Stimulated activated CD8-positive, alpha-beta memory T cell treated with anti-CD3 and anti-CD28 coated beads, Interleukin-4, amount 100 ng/mL, for 4 hours (primary cell): ENCODE data around the gene PDE4A.
A peak's percentile ranks its signal among the peaks of the same experiment; 100 is the strongest.
"Not testable (repeated sequence)": the region's sequence is repeated elsewhere in the genome, so short reads cannot be mapped to it uniquely, and the experiment has no call there.

ENCODE experiments used
- DNase-seq, 2 donors: peaks; one replicate each; pipeline ENCODE4 v3.0.0-alpha.2; 2020; ENCODE audit warnings: low read depth in 2 of 2, low spot score in 1 of 2

The PDE4A gene

DNA sequence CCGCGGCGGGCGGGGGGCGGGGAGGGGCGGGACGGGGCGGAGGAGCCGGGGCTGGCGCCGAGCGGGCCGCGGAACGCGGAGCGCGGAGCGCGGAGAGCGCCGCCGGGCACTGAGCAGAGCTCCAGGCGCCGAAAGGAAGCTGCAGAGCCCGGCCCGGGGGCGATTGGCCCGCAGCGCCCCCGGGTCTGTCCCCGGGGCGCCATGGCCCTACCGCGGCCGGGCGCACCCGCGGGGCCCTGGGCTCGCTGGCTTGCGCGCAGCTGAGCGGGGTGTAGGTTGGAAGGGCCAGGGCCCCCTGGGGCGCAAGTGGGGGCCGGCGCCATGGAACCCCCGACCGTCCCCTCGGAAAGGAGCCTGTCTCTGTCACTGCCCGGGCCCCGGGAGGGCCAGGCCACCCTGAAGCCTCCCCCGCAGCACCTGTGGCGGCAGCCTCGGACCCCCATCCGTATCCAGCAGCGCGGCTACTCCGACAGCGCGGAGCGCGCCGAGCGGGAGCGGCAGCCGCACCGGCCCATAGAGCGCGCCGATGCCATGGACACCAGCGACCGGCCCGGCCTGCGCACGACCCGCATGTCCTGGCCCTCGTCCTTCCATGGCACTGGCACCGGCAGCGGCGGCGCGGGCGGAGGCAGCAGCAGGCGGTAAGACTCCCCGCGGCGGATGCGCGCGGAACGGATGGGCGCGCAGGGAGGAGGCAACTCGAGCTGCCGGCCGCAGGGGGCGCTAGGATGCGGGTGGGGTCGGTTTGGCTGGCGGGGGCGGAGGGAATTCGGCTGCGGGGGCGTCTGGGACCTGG is at the start of gene PDE4A:
PDE4A (plus strand) TSS at position 95 of the 796 bp plus-strand sequence; CDS start at position 322, 227 bp downstream.
- DNase-seq: no peak

DNA sequence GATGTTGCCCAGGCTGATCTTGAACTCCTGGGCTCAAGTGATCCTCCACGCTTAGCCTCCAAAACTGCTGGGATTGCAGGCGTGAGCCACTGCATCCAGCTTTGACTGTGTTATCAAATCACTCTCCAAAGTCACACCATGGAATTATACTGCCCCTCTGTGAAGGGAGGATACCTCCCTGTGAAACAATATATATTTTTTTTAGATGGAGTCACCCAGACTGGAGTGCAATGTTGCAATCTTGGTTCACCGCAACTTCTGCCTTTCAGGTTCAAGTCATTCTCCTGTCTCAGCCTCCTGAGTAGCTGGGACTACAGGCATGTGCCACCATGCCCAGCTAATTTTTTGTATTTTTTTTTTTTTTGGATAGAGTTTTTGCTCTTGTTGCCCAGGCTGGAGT is 47.6 kb upstream of the PDE4A start:
- no peak for DNase-seq

DNA sequence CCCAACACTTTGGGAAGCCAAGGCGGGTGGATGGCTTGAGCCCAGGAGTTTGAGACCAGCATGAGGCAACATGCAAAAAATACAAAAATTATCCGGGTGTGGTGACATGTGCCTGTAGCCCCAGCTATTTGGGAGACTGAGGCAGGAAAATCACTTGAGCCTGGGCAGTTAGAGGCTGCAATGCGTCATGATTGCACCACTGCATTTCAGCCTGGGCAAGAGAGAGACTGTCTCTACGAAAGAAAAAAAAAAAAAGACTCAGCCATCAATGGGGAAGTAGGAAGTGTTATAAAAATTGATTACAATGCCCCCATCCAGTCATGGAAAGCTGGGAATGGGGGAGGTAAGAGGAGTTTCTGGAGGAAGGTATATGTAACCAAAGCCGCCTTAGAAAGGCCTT is 45.4 kb upstream of the PDE4A start:
- DNase-seq: no peak

DNA sequence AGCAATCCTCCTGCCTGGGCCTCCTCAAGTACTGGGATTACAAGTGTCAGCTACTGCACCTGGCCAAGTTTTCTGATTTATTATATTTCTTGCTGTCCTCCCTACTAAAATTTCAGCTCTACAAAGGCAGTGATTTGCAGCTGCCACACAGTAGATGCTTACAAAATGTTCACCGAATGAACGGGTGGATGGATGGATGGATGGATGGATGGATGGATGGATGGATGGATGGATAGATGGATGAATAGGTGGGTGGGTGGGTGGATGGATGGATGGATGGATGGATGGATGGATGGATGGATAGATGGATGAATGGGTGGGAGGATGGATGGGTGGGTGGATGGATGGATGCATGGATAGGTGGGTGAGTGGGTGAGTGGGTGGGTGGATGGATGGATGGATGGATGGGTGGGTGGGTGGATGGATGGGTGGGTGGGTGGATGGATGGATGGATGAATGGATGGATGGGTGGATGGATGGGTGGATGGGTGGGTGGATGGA is 43.1 kb upstream of the PDE4A start:
- not testable (repeated sequence) for DNase-seq

DNA sequence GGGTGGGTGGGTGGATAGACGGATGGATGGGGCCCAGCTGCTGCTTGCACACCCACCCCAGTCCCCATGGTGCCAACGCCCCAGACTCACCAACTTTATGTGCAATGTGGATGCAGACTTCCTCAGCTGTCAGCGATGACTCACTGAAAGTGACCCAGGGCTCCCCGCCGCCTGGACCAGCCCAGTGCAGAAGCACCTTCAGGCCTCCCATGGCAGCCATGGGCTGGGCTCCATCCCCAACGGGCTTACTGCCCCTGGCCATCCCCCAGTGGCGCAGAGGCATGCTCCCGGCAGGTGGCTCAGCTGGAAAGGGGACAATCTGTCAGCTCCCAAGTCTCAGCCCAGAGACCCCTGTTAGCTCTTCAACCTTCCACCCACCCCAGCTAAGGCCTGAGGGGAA is 42.2 kb upstream of the PDE4A start:
- no peak for DNase-seq

DNA sequence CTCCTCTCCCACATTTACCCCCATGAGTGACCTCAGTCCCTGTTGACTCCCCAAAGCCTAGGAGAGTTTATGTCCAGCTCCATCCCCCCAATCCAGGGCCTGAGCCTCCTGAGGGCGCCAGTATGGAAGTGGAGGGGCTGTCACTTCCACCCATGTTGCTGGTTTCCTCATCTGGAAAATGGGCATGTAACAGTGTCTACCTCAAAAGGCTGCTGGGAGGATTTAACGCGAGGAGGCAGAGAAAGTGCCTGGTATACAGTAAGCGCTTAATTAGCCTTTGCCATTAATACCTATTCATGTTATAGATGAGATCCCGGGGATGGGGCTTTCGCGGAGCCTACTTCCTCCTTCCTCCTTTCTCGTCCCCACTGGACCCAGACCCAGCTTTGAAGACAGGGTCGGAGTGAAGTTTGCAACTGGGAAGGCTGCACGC is 40.4 kb upstream of the PDE4A start:
- DNase-seq: no peak

DNA sequence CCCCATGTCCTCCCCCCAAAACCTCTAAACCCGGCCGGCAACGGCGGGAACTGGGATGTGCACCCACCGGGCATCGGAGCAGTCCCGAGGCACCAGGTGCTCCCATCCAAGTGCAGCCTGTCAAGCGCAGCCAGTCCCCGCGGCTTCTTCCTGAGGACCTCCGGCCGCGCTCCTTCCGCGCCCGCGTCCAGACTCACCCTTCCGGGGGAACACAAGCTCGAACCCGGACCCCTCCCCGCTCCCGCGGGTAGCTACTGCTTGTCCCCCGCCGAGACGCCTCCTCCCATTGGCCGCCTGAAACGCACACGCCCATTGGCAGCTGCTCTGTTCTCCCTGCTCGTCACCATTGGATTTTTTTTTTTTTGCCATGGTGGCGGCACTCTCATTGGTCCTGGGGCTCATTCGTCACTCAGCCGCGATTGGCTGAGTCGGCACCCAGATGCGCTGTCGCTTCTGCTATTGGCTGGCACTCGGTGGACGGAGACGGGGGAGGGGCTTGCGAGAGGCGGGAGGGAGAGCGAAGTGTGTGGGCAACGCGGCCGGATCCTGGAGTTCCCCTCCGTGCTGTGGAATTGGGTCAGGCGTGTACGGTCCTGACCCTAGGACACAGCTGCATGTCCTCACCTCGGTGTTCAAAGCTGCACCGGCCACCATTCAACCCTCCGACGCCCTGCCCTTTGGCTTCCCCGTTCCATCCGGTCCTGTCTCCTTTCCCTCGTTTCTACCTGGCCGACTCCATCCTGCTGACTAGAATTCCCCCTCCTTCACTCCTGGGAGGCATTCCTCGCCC is 39.8 kb upstream of the PDE4A start, which contains the start of gene TYK2:
TYK2 (minus strand) TSS at position 260 of the 790 bp plus-strand sequence. CDS start 2,166 bp downstream, outside the sequence.
- peak; percentile 80 to 91 for DNase-seq

DNA sequence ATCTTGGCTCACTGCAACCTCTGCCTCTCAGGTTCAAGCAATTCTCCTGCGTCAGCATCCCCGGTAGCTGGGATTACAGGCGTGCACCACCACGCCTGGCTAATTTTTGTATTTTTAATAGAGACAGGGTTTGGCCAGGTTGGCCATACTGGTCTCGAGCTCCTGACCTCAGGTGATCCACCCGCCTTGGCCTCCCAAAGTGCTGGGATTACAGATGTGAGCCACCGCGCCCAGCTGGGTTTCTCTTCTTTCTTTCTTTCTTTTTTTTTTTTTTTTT is 37.2 kb upstream of the PDE4A start:
- DNase-seq: not testable (repeated sequence)

DNA sequence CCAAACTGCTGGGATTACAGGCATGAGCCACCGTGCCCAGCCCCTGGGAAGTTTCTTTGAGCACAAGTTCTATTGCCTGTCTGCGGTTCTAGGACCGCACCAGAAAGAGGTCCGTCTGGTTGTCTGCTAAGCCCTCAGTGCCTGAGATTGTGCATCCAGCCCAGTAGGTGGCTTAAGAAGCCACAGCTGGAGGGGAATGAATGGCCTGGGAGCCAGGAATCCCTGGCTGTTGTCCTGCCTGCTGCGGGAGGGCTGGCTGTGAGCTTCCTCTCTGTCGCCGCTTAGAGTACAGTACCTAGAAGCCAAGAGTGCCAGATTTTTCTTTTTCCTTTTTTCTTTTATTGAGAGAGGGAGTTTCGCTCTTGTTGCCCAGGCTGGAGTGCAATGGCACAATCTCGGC is 35.8 kb upstream of the PDE4A start:
- DNase-seq: no peak

DNA sequence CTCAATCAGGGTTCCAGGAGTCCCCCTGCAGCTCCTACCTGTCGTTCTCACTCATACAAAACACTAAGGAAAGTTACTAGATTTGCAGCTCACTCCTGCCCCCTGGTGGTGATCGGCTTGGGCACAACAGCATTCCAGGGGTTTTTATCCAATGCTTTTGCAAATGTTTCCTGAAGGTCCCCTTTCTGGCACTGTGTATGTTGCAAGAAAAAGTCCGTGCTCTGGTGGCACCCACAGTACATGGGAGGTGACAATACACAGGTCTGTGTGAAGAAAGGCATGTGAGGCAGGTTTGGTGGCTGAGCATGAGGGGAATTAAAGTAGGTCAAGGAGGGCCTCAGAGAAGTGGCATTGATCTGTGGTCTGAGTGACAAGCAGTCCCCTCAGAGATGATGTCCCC is 31.4 kb upstream of the PDE4A start:
- DNase-seq: peak; percentile 60 to 90

DNA sequence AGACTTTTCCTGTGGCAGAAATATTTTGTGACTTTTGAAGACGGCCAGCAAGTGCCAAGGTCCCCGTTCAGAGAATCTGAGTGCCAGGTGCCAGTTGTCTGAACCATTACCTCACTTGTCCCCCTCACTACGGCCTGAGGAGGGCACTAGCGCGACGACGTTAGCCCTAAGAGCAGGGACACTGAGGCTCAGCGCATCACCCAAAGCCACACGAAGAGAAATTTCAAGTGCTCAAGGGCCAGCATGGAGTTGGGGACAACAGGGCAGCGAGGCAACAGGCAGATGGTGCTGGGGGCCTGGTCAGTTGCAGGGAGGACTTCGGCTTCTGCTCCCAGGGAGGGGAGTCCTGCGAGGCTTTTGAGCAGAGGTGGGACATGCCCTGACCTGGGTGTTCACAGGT is 30.5 kb upstream of the PDE4A start:
- DNase-seq: no peak

DNA sequence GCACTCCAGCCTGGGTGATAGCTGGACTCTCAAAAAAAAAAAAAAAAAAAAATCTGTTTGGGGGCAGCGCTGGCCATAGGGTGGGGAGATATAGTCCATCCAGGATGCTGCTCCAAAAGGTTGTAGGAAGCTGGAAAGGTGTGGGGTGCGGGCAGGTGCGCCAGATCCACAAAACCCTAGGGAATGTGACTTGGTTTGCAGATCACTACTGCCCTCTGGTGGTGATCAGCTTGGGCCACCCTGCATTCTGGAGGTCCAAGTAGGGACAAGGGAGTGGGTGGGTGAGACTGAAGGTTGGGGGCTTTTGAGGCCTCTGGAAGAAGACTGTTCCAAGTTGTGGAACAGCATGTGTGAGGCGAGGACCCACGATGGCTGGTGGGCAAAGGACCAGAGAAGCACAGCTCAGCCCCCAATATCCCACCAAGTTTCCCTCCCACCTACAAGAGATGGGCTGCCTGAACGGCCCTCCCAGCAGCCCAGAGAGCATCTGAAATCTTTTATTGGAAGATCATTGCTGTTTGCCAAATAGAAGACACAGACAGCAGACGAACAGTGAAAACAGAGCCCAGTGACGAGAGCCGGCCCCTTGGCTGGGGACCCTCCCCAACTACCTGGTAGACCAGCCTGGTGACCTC is 29.6 kb upstream of the PDE4A start:
- peak; percentile 34 to 40 for DNase-seq

DNA sequence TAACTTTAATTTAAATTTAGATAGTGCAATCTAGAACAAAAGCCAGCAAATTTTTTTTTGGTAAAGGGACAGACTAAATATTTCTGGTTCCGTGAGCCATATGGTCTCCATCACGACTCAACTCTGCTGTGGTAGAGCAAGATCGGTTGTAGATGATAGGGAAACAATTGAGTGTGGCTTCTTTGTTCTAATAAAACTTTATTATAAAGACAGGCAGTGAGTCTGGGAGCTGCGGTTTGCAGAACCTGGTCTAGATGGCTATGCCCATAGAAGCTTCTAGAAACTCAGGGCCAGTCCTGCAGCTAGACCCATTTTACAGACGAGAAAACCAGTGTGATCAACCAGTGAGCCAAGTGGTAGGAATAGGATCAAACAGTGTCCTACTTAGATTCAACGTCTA is 28.2 kb upstream of the PDE4A start:
- DNase-seq: no peak

DNA sequence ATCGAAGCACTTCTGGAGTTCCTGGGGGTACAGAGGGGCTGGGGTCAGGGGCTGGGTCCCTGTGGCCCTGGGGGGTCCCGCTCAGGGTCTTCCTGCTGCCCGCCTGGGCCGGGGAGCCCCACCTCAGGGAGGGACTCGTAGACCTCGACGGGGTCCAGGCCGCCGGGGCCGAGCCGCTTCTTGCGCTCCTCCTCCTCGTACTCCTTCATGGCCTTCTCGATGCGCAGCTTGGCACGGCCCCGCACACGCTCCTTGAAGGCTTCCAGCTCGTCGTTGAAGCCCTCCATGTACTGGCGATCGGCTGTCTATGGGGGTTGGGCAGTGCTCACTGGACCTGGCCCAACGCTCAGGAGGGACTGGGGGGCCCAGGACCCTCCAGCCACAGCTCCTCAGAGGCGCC is 27.2 kb upstream of the PDE4A start:
- no peak for DNase-seq

DNA sequence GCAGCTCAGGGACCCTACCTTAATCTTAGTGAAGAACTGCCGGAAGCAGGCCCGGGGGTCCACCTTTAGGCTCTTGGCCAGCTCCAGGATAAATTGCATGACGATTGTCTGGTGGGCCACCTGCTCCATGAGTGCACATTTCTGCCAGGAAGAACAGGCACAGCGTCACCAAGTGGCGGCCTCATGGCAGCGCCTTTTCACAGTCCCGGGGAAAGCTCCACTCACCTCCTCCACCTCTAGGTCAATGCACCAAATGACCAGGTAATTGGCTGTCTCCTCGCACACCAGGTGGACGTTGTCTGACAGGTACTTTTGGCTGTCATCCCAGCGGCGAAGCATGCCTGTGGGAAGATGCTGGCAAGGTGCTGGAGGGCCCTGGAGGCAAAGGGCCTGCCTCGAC is 25.3 kb upstream of the PDE4A start:
- DNase-seq: no peak

DNA sequence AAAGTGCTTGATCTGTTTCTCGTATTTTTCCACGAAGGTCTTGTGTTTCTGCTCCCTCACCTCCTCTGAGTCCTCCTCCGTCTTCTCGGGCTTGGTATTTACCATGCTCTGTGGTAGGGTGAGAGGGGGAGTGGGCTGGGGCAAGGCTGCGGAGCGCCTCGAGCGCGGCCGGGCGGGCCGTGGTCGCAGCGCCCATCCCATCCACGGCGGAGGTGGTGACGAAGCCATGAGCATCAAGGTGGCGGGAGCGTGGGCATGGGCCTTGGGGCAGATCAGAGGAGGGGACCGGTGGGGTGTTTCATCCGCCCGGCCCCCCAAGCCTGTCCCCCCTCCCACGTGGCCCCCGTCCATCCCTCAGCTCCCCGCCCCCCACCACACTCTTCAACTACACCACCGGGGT is 24.9 kb upstream of the PDE4A start:
- no peak for DNase-seq

DNA sequence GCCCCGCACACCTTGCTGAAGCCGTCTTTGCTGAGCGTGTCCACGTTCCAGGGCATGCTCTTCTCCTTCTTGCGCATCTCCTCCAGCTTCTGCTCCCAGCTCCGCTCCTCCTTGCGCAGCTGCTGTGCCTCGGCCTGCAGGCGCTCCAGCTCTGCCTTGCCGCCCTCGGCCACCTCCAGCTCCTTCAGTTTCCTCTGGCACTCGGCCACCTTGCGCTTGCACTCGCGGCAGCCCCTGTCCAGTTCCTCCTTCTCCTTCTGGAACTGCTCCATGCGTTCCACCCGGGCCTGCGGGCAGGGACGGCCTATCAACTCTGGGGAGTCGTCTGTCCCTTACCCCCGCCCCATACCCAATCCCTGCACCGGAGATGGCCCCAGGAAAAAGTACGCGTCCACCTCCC is 24.4 kb upstream of the PDE4A start:
- no peak for DNase-seq

DNA sequence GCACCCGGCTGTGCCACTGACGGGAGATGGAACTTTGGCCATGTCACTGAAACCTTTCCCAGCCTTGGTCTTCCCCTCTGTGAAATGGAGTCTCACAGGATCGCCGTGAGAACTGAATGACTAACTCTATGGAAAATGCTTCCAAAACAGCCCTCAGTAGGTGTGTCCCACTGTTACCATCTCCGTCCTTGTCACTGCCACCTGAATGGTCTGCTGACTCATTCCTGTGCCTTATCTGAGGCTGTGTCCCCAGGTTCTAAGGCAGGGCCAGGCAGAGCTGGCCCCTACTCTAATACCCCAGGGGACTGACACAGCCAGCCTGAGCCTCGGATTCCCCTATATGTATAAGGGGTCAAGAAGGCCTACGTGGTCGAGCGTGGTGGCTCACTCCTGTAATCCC is 21.5 kb upstream of the PDE4A start:
- DNase-seq: no peak

DNA sequence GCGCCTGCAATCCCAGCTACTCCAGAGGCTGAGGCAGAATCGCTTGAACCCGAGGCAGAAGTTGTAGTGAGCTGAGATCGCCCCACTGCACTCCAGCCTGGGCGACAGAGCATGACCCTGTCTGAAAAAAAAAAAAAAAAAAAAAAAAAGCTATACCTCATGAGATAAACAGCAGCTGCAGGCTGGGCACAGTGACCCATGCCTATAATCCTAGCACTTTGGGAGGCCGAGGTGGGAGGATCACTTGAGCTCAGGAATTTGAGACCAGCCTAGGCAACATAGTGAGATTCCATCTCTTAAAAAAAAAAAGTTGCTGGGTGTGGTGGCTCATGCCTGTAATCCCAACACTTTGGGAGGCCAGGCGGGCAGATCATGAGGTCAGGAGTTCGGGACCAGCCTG is 21.0 kb upstream of the PDE4A start:
- not testable (repeated sequence) for DNase-seq

DNA sequence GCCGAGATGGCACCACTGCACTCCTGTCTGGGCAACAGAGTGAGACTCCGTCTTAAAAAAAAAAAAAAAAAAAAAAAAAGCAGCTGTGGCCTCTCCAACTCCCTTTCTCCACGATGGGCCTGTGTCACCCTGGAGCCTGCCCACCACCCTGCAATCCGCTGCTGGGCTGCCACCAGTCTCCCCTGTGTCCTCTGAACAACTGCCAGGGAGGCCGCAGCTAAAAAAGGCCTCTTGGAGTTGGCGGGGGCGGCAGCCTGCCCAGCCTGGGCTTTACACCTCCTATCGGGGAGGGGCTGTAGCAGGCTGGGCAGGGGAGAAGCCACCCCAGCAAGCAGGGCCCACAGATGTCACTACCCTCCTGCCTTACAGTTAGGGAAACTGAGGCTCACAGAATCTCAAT is 20.5 kb upstream of the PDE4A start:
- DNase-seq: no peak

DNA sequence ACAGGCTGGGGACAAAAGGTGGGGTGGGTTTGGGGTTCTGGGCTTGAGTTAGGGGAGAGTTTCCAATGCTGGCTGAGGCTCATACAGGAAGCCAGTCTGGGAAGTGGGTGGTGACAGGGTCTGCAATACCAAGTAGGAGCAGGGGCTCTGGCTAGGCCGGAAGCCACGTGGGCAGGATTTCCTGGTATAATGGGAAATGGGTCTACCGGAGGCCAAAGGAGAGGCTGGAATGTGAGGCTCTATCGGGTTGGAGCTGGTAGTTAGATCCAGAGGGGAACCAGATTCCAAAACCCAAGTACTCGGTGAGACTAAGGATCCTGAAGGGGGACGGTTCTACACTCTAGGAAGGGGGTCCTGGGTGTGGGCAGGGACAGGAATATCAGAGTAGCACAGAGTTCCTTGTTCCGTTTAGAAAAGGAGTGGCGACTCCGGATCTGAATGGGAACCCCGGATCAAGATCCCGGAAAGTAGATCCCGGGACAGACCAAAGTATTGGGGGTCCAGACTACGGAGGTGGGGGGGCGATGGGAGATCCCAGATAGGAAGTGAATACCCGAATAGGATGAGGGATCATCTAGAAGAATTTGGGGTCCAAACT is 17.8 kb upstream of the PDE4A start:
- no peak for DNase-seq
